Neuronal stem cell (in vitro differentiated cells): ENCODE data around the gene NEURL1B.

Source experiments
- DNase-seq: peaks from one replicate; pipeline ENCODE4 v3.0.0-alpha.2; 2013; ENCODE audit warnings: low spot score
- H2AFZ ChIP-seq: one replicate; pipeline ENCODE4 v1.6.1; 2013; ENCODE audit warnings: mild to moderate bottlenecking, low read length, inconsistent platforms
- H2AK5ac ChIP-seq: 2 replicates; pipeline ENCODE4 v1.6.1; 2013; ENCODE audit warnings: low read depth, mild to moderate bottlenecking, inconsistent platforms, low read length, moderate library complexity, mixed read lengths
- H2BK120ac ChIP-seq: 2 replicates; pipeline ENCODE4 v1.6.1; 2013; ENCODE audit warnings: low read depth, mild to moderate bottlenecking, inconsistent platforms, low read length, moderate library complexity, mixed read lengths
- H2BK12ac ChIP-seq: one replicate; pipeline ENCODE4 v1.6.1; 2013; ENCODE audit warnings: low read length, inconsistent platforms
- H2BK15ac ChIP-seq: 2 replicates; pipeline ENCODE4 v1.6.1; 2013; ENCODE audit warnings: mild to moderate bottlenecking, low read length, inconsistent platforms, mixed read lengths
- H2BK5ac ChIP-seq: one replicate; pipeline ENCODE4 v1.6.1; 2013; ENCODE audit warnings: inconsistent platforms, mild to moderate bottlenecking, low read length, moderate library complexity
- H3K14ac ChIP-seq: one replicate; pipeline ENCODE4 v1.6.1; 2013; ENCODE audit warnings: low read length, inconsistent platforms
- H3K18ac ChIP-seq: 2 replicates; pipeline ENCODE4 v1.6.1; 2013; ENCODE audit warnings: low read length, inconsistent platforms
- H3K23ac ChIP-seq: 2 replicates; pipeline ENCODE4 v1.6.1; 2013; ENCODE audit warnings: low read depth, mild to moderate bottlenecking, mixed read lengths, low read length, inconsistent platforms; ENCODE audit not compliant: poor library complexity
- H3K27ac ChIP-seq: replicated peaks from 3 replicates; pipeline ENCODE4 v1.5.1; 2013; ENCODE audit warnings: low read length, inconsistent platforms
- H3K27me3 ChIP-seq, 3 experiments: 2 replicates each; pipeline ENCODE4 v1.6.1; 2013; ENCODE audit warnings: low read length in 3 of 3, mild to moderate bottlenecking in 2 of 3, inconsistent platforms in 1 of 3, low read depth in 1 of 3, mixed read lengths in 1 of 3, moderate library complexity in 1 of 3; ENCODE audit not compliant: control insufficient read depth in 3 of 3, insufficient read depth in 3 of 3
- H3K36me3 ChIP-seq, 2 donors: replicated peaks in 1 of 2; 2 replicates each; pipeline ENCODE4 v1.6.1; 2013; ENCODE audit warnings: low read length in 2 of 2; ENCODE audit not compliant: control insufficient read depth in 2 of 2, insufficient read depth in 2 of 2
- H3K4ac ChIP-seq: 2 replicates; pipeline ENCODE4 v1.6.1; 2013; ENCODE audit warnings: inconsistent platforms, mild to moderate bottlenecking, low read length, moderate library complexity
- H3K4me1 ChIP-seq, 2 donors: 1 replicate in 1 of 2; 2 replicates in 1 of 2; pipeline ENCODE4 v1.6.1; 2013; ENCODE audit warnings: low read length in 2 of 2, low read depth in 1 of 2; ENCODE audit not compliant: control insufficient read depth in 2 of 2, insufficient read depth in 1 of 2
- H3K4me2 ChIP-seq: one replicate; pipeline ENCODE4 v1.6.1; 2013; ENCODE audit warnings: mild to moderate bottlenecking, low read length, inconsistent platforms; ENCODE audit not compliant: insufficient read depth, poor library complexity, severe bottlenecking
- H3K4me3 ChIP-seq, 2 donors: 2 replicates each; pipeline ENCODE4 v1.5.1; 2013; ENCODE audit warnings: low read length in 2 of 2, mild to moderate bottlenecking in 2 of 2, inconsistent platforms in 1 of 2, moderate library complexity in 1 of 2
- H3K79me1 ChIP-seq: one replicate; pipeline ENCODE4 v1.6.1; 2013; ENCODE audit warnings: low read depth, mild to moderate bottlenecking, inconsistent platforms, low read length, moderate library complexity
- H3K9ac ChIP-seq: one replicate; pipeline ENCODE4 v1.6.1; 2013; ENCODE audit warnings: mild to moderate bottlenecking, low read depth, low read length, inconsistent platforms; ENCODE audit not compliant: poor library complexity
- H3K9me3 ChIP-seq, 2 donors: replicated peaks in 1 of 2; 2 replicates each; pipeline versions ENCODE3 to v1.6.1; 2013; ENCODE audit warnings: low read length in 2 of 2, mild to moderate bottlenecking in 2 of 2, inconsistent platforms in 1 of 2, low read depth in 1 of 2, mixed read lengths in 1 of 2, moderate library complexity in 1 of 2; ENCODE audit not compliant: control insufficient read depth in 2 of 2, insufficient read depth in 1 of 2
- H4K8ac ChIP-seq: one replicate; pipeline ENCODE4 v1.6.1; 2013; ENCODE audit warnings: low read depth, mild to moderate bottlenecking, inconsistent platforms, low read length, moderate library complexity
- H4K91ac ChIP-seq: one replicate; pipeline ENCODE4 v1.6.1; 2013; ENCODE audit warnings: low read length, low read depth, mild to moderate bottlenecking, inconsistent platforms; ENCODE audit not compliant: poor library complexity
- WGBS, 2 donors: extraction: QIAGEN DNeasy Blood & Tissue Kit; methylation state at CpG; one replicate each; pipeline ENCODE4 v1.1.7; 2013; ENCODE audit warnings: missing lambda C conversion rate in 2 of 2, mixed read lengths in 1 of 2; ENCODE audit not compliant: insufficient read length in 2 of 2, insufficient replicate concordance in 1 of 2; ENCODE audit errors: extremely low coverage in 2 of 2; 5-methylcytosine and 5-hydroxymethylcytosine counted together

Gene NEURL1B

DNA sequence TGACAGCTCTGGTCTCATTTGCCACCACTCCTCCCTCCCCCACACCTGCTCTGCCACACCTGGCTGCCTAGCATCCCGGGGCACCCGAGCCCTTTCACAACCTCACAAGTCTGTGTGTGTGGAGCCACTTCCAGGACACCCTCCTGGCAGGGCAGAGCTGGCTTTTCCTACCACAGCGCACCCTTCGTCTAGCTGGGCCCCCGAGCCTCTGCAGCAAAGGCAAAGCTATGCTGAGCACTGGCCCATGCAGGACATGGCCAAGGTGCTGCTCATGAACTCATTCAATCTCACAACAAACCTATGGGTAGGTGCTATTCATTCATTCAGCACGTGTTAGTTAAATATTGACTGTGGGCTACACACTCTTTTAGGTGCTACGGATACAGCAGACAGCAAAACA is 86.5 kb downstream of the NEURL1B start:
- Histone ChIP-seq H3K4ac (no peak overlapping the region), H4K91ac (no peak overlapping the region), H4K8ac (no peak overlapping the region), H2BK15ac (no peak overlapping the region), H2BK120ac (peak overlapping the region; percentile 11), H3K36me3 (no peaks in the 10 kb centered on the region), H3K18ac (peak overlapping the region; percentile 49), H2BK5ac (no peak overlapping the region), H3K4me1 (no peaks in the 10 kb centered on the region), H3K4me3 (no peak overlapping the region), H3K27ac (no peak overlapping the region), H3K23ac (peak overlapping the region; percentile 36), H3K79me1 (no peaks in the 10 kb centered on the region), H2AFZ (no peak overlapping the region), H2AK5ac (no peak overlapping the region), H2BK12ac (no peak overlapping the region), H3K14ac (peak overlapping the region; percentile 74), H3K9me3 (no peaks in the 10 kb centered on the region), H3K27me3 (peaks cover 0 to 36% (median 2%) of the 10 kb centered on the region in 3 experiments), H3K9ac (no peak overlapping the region), H3K4me2 (no peak overlapping the region)
- no peak for DNase-seq
- WGBS, 2 donors, result no CpG with 5 or more reads among the region's 7 CpGs

DNA sequence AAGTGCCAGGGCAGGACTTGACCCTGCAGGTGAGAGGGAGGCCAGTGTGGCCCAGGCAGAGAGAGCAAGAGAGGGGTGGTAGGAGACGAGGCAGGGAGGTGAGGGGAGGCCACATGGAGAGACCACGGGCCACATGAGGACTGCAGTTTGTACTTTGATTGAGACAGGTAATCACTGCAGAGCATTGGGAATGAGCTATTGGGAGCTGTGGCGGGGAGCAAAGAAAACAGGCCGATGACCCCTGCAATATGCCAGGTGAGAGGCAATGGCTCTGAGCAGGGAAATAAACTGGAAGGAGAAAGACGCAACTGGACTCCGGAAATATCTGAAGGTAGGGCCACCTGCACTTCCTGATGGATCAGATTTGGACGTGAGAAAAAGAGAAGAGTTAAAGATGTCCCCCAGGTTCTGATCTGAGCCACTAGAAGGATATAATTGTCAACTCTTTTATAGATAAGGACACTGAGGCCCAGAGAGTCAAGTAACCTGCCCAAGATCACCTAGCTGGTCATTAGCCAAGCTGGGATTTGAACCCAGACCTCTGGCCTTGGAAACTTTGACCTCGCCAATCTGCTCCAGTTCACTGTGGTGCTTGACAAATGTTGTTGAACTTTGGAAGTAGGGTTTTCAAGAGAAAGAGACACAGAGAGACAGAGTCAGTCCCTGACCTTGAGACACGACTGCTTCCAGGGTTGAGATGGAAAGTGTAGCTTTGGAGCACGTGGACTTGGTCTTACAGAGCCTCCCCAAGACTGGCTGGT is 87.6 kb downstream of the NEURL1B start:
- H3K23ac ChIP-seq, result no peak overlapping the region
- H3K79me1 ChIP-seq, result no peaks in the 10 kb centered on the region
- H3K27me3 ChIP-seq, result peaks cover 0 to 44% (median 2%) of the 10 kb centered on the region in 3 experiments
- no peak overlapping the region for H3K4me3 ChIP-seq
- H2AFZ ChIP-seq, result no peak overlapping the region
- no peak overlapping the region for H4K91ac ChIP-seq
- H3K9me3 ChIP-seq, result no peaks in the 10 kb centered on the region
- H2AK5ac ChIP-seq, result no peak overlapping the region
- no peak overlapping the region for H3K18ac ChIP-seq
- no peak for DNase-seq
- H3K14ac ChIP-seq, result no peak overlapping the region
- H2BK5ac ChIP-seq, result no peak overlapping the region
- no CpG with 5 or more reads among the region's 10 CpGs for WGBS, 2 donors
- no peak overlapping the region for H2BK120ac ChIP-seq
- H3K4me2 ChIP-seq, result no peak overlapping the region
- H3K4me1 ChIP-seq, result peaks cover 3 to 4% of the 10 kb centered on the region in 2 donors
- no peak overlapping the region for H3K27ac ChIP-seq
- no peaks in the 10 kb centered on the region for H3K36me3 ChIP-seq
- no peak overlapping the region for H3K4ac ChIP-seq
- no peak overlapping the region for H2BK12ac ChIP-seq
- no peak overlapping the region for H2BK15ac ChIP-seq
- H3K9ac ChIP-seq, result peak overlapping the region; percentile 32
- H4K8ac ChIP-seq, result no peak overlapping the region

DNA sequence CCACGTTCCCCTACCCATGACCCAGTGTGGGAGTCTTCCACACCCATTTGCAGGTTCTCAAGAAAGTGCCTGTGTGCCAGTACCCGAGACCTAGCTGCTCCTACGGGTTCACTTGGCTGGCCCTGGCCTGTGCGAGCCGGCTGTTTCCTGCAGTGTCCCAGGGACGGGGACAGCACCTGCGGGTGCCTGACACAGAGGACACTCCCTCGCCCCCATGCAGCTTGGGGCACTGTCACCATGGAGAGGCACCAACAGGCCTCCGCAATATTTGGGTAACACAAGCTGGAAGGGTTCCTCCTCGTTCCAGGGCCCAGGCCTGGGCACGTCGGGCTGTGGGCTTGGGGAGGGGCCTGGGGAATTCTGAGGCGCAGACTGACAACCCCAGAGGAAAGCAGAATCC is 88.5 kb downstream of the NEURL1B start:
- H3K27me3 ChIP-seq, result peaks cover 0 to 36% (median 2%) of the 10 kb centered on the region in 3 experiments
- no peak overlapping the region for H4K8ac ChIP-seq
- no peak overlapping the region for H3K4me3 ChIP-seq
- H3K18ac ChIP-seq, result no peak overlapping the region
- H3K9ac ChIP-seq, result peak overlapping the region; percentile 10
- H3K36me3 ChIP-seq, result no peaks in the 10 kb centered on the region
- H2BK15ac ChIP-seq, result peak overlapping the region; percentile 54
- no peak overlapping the region for H3K14ac ChIP-seq
- no peaks in the 10 kb centered on the region for H3K79me1 ChIP-seq
- no peak overlapping the region for H2AFZ ChIP-seq
- no peak overlapping the region for H3K23ac ChIP-seq
- peak overlapping the region; percentile 4 for H2AK5ac ChIP-seq
- no peak for DNase-seq
- H2BK120ac ChIP-seq, result no peak overlapping the region
- H2BK5ac ChIP-seq, result no peak overlapping the region
- H2BK12ac ChIP-seq, result no peak overlapping the region
- no peak overlapping the region for H4K91ac ChIP-seq
- no peak overlapping the region for H3K4ac ChIP-seq
- H3K27ac ChIP-seq, result no peak overlapping the region
- no peaks in the 10 kb centered on the region for H3K9me3 ChIP-seq
- WGBS, 2 donors, result no CpG with 5 or more reads among the region's 13 CpGs
- no peak overlapping the region for H3K4me2 ChIP-seq
- peaks cover 4 to 7% of the 10 kb centered on the region in 2 donors for H3K4me1 ChIP-seq

DNA sequence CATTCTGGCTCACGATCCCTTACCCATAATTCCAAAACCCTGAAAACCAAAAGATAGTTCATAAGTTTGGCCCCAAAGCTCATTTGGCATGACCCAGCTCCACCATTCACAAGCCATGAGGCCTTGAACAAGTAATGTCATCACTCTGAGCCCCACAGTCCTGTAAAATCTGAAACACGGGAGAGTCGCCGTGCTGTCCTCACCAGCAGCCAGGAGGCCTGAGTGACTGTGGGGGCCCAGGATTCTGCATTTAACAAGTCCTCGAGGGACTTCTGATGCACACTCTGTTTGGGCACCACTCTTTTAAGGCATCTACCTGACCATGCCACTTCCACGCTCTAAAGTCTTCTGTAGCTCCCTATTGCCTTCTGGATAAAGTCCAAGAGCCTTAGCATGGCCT is 89.2 kb downstream of the NEURL1B start:
- Histone ChIP-seq H2BK120ac (no peak overlapping the region), H3K4me3 (no peak overlapping the region), H3K27me3 (peaks cover 0 to 32% (median 2%) of the 10 kb centered on the region in 3 experiments), H3K4me1 (peaks cover 4 to 7% of the 10 kb centered on the region in 2 donors), H3K79me1 (no peaks in the 10 kb centered on the region), H3K14ac (no peak overlapping the region), H2BK5ac (no peak overlapping the region), H2BK12ac (no peak overlapping the region), H3K9ac (no peak overlapping the region), H2AK5ac (peak overlapping the region; percentile 4), H3K4ac (no peak overlapping the region), H3K23ac (no peak overlapping the region), H3K36me3 (no peaks in the 10 kb centered on the region), H2AFZ (no peak overlapping the region), H3K9me3 (no peaks in the 10 kb centered on the region), H3K18ac (peak overlapping the region; percentile 29), H4K8ac (no peak overlapping the region), H2BK15ac (no peak overlapping the region), H4K91ac (no peak overlapping the region), H3K4me2 (no peak overlapping the region), H3K27ac (no peak overlapping the region)
- WGBS, 2 donors, result no CpG with 5 or more reads among the region's 6 CpGs
- no peak for DNase-seq
